T-helper 22 cell (primary cell): Measurements from ENCODE around the gene CELA2B.
"Not testable (repeated sequence)": the region's sequence is repeated elsewhere in the genome, so short reads cannot be mapped to it uniquely, and the experiment has no call there.

Source experiments
- DNase-seq: peaks from one replicate; pipeline ENCODE4 v3.0.0-alpha.2; 2020; ENCODE audit warnings: low read depth

CELA2B gene

GRCh38 chr1:15475752-15476314 is at the start of gene CELA2B:
Gene CELA2B, plus strand, starts transcription at chr1:15476104. Its CDS starts 22 bp downstream, at chr1:15476126.
- DNase-seq: no peak

- no peak for DNase-seq
These were observed 49.2 kb upstream of the CELA2B start for GRCh38 chr1:15426492-15427279.

- DNase-seq: no peak
These were observed 48.6 kb upstream of the CELA2B start for GRCh38 chr1:15427280-15427666.

GRCh38 chr1:15428252-15428651 is 47.7 kb upstream of the CELA2B start:
- DNase-seq: not testable (repeated sequence)

GRCh38 chr1:15428815-15429435 is 47.0 kb upstream of the CELA2B start:
- no peak for DNase-seq

GRCh38 chr1:15429701-15430149 is 46.2 kb upstream of the CELA2B start:
- DNase-seq: no peak

GRCh38 chr1:15430787-15431570 is 44.9 kb upstream of the CELA2B start:
- DNase-seq: peak; percentile 34

GRCh38 chr1:15431571-15431948 is 44.3 kb upstream of the CELA2B start:
- DNase-seq: no peak

- no peak for DNase-seq
These were observed 43.6 kb upstream of the CELA2B start for GRCh38 chr1:15432324-15432723.

GRCh38 chr1:15433471-15433870 is 42.4 kb upstream of the CELA2B start:
- no peak for DNase-seq

GRCh38 chr1:15434739-15435138 is 41.2 kb upstream of the CELA2B start:
- DNase-seq: not testable (repeated sequence)

- no peak for DNase-seq
These were observed 40.4 kb upstream of the CELA2B start for GRCh38 chr1:15435239-15436077.

- DNase-seq: no peak
These were observed 38.9 kb upstream of the CELA2B start for GRCh38 chr1:15436881-15437442.

GRCh38 chr1:15439325-15439724 is 36.6 kb upstream of the CELA2B start:
- DNase-seq: no peak

GRCh38 chr1:15440357-15440756 is 35.5 kb upstream of the CELA2B start:
- no peak for DNase-seq

GRCh38 chr1:15441247-15441646 is 34.7 kb upstream of the CELA2B start:
- DNase-seq: no peak

GRCh38 chr1:15442119-15442518 is 33.8 kb upstream of the CELA2B start:
- no peak for DNase-seq

- no peak for DNase-seq
These were observed 33.1 kb upstream of the CELA2B start for GRCh38 chr1:15442759-15443158.

GRCh38 chr1:15443281-15443680 is 32.6 kb upstream of the CELA2B start:
- DNase-seq: no peak

- no peak for DNase-seq
These were observed 31.2 kb upstream of the CELA2B start for GRCh38 chr1:15444468-15445389.
